NCI-H2196 (cell line): ENCODE results near the gene SLC35F3.
"Not testable (repeated sequence)": the region's sequence is repeated elsewhere in the genome, so short reads cannot be mapped to it uniquely, and the experiment has no call there.

ENCODE experiments used
- DNase-seq: peaks from one replicate; lab custom pipeline; 2025; ENCODE audit not compliant: unreplicated experiment; lab: John Stamatoyannopoulos, UW

Gene SLC35F3

DNA sequence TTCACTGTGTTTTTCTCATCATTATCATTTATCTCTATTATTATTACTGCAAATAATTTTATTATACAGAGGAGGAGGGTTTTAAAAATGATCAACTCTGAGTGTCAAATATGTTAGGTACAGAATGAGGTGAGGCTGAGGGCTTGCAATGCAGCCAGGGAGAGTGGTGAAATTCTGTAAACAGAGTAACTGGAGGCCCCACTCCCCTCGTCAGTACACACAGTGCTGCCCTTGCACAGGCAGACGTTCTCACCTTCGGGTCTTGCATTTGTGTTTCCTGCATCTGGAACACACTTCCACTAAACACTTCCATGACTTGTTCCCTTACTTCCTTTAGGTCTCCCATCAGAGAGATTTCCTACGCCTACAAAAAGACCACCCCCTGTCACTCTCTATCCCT is 444.5 kb downstream of the SLC35F3 start:
- DNase-seq: no peak

DNA sequence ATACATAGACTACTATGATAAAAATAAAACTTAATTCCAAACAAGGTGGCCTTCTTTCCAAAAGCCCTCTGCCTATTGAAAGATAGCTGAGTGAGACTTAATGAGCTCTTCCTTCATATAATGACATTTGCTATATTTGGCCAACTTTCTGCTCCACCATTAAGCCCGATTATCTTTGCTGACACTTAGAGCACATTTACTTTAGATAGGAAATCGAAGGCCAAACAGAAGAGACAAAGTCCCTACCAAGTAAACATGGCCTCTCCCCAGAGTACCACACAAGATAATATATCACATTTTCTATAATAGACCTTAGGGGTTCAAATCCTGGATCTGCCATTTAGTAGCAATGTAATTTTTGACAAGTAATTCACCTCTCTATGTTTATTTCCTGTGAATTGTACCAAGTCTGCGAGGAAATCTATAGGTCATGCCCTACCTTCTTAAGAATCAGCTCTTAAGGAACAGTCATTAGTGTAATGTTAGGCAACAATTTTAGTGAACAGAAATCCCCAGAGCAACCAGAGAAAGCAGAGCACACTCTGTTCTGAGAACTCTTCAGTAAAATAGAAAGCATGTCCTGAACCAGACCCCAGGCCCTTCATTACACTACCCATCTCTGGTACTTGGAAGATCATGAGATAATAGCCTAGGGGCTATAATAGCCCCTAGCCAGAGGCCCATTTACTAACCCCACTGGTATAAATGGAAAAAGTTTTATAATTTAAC is 451.5 kb downstream of the SLC35F3 start:
- no peak for DNase-seq

DNA sequence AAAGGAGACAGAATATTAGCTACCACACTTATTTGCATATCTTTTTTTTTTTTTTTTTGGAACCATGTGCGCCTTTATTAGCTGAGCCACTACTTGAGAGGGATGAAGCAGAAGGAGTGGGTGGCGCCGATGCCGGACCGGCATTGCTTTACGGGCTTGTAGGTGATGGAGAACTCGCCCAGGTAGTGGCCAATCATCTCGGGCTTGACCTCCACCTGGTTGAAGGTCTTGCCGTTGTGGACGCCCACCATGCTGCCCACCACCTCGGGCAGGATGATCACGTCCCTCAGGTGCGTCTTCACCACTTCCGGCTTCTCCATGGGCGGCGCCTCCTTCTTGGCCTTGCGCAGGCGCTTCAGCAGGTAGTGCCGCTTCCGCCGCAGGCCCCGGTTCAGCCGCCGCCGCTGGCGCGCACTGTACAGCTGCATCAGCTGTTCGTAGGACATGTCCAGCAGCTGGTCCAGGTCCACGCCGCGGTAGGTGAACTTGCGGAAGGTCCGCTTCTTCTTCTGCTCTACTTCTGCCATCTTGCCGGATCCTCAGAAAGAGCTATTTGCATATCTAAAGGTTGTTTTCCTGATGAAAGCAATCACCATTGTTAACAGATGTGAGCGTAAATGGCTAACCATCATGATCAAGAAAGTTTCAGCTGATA is 452.3 kb downstream of the SLC35F3 start:
- DNase-seq: not testable (repeated sequence)

DNA sequence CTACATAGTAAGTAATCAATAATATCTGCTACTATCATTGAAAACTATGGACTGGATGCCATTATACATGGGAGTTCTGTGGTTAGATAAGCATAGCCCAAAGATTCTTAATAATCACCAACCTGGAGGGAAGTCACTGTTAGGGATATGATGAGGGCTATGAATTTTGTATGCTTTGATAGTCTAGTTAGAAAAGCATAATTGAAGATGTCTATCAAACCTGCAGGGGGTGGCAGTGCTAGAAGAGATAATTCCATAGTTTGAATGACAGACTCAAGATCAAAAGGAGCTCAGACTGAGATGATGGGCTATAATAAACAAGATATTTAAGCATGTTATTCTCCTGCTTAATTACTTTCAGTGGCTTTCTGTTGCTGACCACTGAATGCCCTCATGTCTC is 453.4 kb downstream of the SLC35F3 start:
- DNase-seq: no peak

DNA sequence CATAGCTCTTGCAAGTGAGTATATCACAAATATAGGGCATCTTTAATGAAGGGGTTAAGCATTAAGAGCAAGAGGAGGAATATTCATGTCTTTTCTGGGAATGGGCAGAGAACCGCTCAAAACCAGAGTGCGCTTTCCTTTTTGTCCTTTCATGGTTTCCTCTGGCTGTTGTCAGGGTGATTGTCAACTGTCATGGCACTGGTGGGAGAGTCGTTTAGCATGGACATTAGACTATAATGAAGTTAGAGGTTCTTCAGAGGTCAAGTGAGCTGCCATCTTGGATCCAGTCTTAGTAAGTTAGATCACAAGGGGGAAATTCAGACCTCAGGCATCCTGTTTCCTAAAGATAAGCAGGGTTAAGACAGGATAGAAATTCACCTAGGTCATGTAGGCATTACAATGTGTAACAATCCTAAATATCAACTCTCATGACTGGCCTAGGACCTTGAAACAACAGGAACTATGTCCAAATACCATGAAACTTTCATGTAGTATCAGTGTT is 456.7 kb downstream of the SLC35F3 start:
- no peak for DNase-seq

DNA sequence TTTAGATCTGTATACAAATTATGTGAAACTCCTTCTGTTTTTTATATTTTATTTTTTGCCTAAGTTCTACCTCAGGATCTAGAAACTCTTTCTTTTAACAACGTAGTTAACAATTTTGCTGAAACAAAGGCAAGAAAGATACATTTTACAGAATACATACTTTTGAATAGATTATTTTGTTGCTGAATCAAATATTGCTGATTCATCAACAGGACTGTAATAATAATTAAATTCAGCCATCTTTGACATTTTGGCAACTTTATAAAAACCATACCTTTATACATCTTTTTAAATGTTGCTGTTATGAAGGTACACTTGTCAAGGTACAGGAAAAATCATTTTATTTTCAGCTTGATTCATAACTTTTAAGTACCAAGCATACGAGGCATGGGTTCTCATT is 458.1 kb downstream of the SLC35F3 start:
- DNase-seq: no peak

DNA sequence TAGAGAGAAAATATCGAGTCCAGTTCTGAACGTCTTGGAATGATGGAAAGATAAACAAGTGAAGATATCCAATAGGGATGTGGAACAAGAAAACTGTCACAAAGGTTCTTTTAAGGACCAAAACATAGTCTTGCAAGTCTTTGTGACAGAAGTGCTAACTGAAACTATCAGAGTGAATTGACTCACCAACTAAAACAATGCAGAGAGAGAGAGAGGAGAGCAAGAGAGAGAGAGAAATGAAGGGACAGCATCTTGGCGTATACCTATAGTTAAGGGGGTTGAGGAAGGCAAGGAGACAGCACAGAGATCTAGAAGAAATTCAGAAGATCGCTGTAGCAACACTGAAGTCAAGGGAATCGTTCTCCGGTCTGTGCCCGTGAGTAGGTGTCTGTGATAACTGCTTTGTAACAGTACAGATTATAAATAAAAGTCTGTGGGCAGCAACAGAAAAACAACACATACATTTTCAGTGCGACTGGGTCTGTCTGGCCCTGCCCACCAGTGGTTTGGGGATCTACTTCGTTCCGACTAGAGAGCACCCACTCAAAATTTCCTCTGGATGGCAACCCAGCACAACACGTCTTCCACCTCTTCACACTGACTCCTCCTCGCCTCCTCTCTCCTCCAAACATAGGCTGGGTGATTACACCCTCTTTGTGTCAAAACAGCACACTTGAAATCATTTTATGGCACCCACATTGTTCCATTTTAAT is 464.0 kb downstream of the SLC35F3 start:
- no peak for DNase-seq

DNA sequence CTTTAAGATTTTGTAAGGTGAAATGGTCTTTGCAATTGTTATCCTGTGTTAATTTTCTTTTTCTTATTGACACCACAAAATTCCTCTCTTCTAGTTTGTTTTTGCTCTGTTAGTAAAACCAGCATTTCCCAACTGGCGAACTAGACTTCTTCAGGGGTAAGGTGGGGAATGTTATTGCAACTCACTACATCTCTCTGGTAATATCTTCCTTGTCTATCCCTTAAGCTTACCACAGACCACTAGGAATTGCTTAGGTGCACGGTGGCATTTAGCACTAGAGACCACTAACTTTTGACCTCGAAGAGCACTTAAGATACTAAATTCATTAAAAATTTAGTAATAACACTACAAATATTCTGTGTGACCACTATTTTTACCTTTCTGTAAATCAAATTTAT is 464.6 kb downstream of the SLC35F3 start:
- DNase-seq: no peak

DNA sequence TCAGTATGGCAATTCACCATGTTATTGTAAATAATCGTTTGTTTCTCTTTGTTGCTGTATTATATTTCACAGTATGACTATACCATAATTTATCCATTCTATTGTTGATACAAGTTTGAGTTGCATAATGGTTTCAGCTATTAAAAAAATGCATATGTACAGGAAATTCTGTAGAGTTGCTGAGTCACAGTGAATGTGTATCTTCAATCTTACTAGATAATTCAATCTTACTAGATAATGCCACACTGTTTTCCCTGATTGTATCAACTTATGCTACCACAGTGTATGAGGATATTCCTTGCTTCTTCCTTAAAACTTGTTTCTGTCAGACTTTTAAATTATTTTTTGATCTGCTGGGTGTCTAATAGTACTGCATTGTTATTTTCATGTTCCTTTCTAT is 465.3 kb downstream of the SLC35F3 start:
- no peak for DNase-seq

DNA sequence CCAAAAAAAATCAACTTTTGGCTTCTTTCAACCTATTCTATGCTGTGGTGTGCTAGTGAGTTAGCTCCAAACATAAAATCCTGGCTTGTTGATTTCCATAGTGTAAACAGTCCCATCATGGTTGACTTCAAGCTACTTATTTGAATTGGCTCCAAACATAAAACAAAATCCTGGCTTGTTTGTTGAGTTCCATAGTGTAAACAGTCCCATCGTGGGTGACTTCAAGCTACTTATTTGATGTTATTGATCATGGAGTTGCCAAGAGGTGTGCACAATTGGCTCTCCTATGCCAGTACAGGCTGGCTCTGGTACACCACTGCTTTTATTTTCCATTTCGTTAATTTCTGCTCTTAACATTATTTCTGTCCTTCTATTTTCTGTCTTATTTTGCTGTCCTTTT is 466.9 kb downstream of the SLC35F3 start:
- no peak for DNase-seq

DNA sequence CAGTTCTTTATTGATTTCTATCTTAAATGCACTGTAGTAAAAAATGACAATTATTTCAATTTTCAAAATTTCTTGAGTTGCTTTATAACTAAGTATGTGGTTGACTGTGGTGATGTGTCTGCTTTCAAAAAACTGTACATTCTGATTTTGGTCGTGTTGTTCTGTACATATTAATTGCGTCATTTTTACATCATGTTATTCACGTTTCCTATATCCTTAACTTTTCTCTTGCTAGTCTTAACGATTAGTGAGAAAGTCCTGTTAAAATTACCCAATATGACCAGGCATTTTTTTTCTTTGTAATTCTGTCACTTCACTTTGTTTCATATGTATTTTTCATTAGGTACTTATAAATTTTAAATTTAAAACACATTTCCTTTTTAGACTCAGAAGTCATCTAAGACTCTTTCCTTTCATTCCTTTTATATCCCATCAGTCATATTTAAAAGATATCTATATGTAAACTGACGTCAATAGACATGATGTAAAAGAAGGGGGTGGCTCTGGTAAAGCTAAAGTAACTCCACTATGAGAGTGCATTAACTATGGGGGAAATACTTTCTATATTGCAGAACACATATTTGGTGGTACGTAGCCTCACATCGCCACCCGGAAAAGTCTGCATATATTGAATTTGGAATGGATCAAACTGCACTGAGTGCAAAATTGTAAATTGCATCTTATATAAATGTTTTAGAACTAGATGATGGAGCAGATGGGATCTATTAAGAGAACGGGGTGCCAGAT is 467.7 kb downstream of the SLC35F3 start:
- no peak for DNase-seq

DNA sequence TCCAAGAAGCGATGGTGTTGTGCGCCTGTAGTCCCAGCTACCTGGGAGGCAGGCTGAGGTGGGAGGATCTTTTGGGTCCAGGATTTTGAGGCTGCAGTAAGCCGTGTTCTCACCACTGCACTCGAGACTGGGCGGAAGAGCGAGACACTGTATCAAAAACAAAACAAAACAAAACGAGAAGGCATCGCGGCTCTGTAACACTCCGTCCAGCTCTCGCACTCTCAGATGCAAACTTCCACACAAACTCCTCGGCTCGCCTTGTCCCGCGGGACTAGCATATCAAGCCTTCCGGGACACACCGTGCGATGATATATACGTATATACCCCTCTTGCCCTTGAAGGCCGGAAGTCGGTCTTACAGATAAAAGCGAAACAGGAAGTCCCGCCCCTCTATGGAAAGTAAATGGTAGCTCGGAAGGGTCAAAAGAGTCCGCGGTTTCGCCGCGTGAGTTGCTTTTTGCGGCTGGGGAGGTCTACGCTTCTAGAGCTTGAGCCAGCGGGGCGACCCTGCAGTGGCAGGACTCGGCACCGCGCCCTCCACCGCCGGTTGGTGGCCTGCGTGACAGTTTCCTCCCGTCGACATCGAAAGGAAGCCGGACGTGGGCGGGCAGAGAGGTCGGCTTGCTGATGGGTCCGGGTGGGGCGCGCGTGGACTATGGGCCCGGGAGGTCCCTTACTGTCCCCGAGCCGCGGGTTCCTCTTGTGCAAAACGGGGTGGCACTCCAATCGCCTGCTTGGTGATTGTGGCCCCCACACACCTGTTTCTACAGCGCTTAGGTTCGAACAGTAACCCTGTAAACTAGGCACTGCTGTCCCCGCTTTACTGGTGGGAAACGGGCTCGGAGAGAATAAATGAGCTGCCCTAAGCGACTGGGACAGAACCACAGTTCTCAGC is 468.8 kb downstream of the SLC35F3 start, which contains the start of gene COA6:
Gene COA6 (plus strand): TSS at position 393 of the 895 bp plus-strand sequence. CDS start 11 bp downstream, at position 404.
- DNase-seq: peak; percentile 67

DNA sequence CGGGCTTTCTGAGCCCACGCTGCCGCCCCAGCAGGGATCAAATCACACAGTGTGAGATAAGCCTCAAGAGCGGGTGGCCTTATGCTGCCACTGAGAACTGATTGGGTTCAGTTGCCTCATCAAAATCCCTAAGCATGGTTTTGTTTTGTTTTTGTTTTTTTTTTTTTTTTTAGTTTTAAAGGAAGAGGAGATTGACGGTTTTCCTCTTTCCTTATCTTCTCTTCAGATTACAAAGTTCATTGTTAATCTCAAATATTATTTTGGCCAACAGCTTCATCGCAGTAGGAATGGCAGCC is 469.4 kb downstream of the SLC35F3 start:
- no peak for DNase-seq
